ENCODE results near the gene JARID2.
A peak's percentile ranks its signal among the peaks of the same experiment; 100 is the strongest.

JARID2 gene

DNA sequence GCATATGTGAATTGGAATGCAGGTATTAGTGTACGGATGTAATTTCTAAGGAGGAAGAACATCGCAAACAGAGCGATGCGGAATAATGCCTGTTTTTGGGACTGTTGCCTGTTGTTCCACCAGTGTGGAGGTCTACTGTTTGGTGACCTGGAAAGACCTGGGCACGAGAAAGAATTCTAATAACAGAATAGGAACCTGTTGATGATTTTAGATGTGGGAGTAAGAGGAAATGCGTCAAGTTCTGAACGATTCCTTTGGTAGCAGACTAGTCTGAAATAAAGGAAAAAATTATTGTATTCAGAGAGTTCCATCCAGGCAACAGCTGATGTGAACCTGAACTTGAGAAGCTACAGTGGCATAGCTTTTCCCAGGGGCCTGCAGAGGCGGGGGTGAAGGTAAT, 224.9 kb downstream of the JARID2 start:
- no peak for DNase-seq (ENCODE audit: low spot score)

DNA sequence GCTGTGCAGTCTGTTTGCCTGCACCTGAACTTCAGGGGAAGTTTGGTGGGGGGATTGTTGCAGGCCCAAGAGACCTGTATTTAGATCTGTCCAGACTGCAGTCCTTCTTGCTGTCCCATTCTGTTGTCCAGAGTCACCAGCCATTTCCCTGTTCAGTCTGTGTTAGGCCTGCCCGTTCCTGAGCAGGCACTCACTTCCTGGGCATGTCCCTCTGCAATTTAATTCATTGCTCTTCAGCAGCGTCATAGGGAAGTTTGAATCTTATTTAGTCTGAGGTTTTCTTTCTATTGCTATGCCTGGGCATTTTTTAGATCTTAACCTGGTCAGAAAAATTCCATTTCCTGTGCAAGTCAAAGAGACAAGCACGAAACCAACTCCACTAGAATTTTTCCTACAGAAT, 226.8 kb downstream of the JARID2 start:
- no peak for DNase-seq (ENCODE audit: low spot score)

DNA sequence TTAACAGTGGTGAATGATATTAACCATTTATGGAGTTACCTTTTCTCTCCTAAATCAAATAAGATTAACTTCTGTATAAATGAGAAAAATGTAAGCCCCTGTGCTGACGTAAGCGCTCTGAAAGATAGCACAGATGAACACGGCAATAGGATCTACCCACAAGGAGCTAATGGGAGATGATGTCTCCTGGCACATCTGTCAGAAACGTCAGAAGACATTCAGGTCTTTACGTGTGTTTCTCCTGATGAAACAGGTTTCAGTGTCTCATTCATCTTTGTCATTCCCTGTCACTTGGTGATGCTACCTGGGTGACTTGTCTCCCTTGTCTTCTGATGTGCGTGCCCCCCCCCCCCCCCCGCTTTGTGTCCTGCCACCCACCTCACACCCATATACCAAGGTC, 227.3 kb downstream of the JARID2 start:
- DNase-seq (ENCODE audit: low spot score) = no peak

DNA sequence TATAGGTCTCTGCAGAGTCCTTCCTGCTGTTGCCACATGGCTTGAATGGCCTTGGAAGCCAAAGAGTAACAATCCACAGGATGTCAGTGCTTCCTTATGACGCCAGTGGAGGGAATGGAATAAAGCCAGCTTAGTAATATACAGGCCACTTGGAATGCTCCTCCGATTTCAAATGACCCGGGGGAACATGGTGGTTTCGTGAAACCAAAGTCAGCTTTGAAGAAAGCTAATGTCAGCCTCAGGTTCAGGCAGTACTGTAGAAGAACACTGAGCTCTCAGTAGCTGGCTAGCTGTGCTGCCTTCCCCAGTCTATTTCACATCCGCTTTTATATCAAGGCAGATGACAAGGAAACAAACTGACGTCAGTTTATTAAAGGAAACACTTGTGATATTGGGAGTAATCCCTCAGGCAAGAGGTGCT, 227.9 kb downstream of the JARID2 start:
- DNase-seq (ENCODE audit: low spot score) = no peak

DNA sequence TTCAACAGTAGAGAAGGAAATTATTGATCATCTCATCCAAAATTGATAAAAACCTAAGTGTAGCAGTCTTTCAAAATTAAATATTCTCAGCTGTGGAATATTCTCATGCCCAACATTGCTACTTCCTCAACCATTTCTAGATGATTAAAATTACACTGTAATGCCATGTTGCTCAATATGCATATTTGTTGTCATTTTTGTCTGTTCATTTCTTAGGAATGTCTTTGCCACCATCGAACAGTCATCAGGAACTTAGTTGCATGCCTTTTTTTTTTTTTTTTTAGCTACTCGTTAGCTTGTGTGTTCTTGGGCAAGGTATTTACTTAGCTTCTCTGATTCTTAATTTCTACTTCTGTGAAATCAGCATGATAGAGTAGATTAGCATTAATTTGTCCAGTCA, 228.3 kb downstream of the JARID2 start:
- no peak for DNase-seq (ENCODE audit: low spot score)

DNA sequence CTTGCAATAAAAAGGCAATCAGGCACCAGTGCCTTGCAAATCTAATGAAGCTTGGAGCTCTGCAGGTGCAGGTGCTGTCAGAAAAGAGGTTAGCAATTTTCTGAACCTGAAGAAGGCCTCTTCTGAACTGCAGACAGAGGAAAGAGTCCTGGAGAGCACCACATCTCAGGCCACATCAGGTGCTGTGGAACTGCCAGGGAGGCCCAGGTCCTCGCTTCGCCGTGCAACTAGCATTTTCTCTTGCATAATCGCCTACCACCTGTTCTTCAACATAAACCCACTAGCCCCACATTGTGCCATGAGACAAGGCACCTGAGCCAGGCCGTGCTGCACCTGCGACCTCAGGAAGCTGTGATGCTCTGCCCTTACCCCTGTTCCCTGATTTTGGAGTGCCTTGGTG, 229.4 kb downstream of the JARID2 start:
- DNase-seq (ENCODE audit: low spot score) = no peak

DNA sequence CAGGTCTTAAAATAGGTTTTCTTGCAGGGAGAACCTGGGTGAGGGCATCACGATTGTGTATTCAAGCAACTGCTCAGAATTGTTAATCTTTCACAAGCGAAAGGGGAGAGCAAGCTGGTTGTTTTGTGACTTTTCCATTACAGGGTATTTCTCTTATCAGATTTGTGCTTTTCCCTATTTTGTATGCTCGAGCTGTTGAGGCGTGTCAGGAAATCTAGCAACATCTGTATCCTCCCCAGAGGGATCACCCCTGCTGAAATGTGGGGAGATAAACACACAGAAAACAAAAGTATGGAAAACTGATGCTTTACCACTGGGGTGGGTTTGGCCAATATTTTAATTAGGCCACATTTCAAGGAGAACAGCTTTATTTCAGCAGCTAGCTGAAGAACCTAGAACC, 230.0 kb downstream of the JARID2 start:
- no peak for DNase-seq (ENCODE audit: low spot score)

DNA sequence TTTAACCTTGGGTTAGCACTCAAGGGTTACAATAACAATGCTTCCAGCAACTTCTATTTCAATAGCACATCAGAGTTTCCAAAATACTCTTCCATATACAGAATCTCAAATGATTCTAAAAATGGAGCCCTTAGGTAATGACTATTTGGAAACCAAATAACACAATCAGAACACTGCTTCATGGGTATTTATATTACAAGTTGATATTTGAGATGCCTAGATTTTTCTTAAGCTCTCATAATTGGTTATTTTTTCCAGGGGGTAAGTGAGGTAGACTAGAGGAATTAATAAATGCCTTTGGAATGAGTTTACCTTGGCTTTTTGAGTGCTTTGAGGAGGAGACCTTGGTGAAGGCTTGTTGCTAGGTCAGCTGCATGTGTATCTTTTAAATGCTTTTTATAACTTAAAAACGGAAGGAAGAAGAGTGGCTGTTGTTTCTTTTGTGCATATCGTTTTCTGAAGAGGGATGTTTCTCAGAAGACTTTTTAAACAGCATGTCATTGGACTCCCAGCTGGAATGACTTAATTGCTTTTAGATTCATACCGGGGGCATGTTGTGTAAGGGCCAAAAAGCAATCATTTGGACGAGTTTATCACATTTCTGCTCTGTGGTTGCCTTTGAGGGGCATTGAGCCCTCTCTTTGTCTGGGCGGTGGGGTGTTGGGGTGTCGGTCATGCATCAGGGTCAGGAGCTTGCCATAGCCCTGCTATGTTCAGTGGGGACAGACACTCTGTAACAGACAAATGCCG, 230.9 kb downstream of the JARID2 start:
- no peak for DNase-seq (ENCODE audit: low spot score)

DNA sequence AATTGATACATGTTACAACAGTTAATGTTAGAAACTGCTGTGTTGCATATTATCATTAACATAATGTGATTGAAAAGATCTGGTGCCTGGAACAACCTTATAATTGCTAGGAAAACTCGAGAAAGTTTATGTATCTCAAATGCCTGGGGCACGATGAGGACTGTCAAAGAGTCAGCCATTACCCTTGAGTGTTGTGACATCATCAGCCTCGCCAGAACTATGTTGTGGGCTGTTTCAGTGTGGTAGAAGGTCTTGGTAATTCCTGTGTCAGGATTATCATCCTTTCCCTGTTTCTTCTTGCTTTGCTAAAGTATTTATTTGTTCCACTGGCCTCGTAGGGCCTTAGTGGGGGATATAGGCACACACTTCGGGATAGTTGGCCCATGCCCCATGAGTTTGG, 231.9 kb downstream of the JARID2 start:
- no peak for DNase-seq (ENCODE audit: low spot score)

DNA sequence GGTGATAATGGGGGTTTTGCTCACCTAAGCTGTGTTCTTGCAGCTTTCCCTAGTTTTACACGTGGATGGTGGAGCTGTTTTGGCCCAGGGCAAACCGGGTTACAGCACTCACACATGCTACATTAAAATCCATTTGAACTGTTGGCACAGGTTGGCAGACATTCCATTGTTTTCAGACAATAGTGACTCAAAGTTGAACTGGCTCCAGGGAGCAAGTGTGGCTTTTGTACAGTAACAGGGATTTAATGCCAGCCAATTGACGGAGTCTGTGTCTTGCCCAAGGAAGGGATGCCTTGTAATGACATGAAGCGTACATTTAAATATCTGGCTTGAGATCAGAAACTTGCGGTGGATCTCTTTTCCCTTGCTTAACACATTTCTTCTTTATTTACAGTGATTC, 233.9 kb downstream of the JARID2 start:
- no peak for DNase-seq (ENCODE audit: low spot score)

DNA sequence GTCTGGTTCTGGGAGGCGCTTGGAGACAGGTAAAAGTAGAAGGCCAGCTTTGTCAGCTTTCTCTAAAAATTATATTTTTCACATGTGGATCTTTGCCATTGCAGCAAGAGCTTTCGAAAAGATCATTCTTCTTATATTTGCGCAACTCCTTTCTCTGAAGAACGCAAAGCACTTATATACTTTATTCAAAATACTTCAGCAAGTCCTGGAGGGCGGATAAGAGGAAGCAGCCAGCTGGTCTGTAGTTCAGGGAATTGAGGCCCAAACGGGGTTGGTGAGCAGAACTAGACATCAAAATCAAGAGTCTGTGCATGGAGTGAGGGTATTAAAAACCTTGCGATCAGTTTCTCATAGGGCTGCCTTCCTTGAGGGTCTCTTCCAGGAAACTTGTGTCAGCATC, 234.7 kb downstream of the JARID2 start:
- DNase-seq (ENCODE audit: low spot score) = no peak

DNA sequence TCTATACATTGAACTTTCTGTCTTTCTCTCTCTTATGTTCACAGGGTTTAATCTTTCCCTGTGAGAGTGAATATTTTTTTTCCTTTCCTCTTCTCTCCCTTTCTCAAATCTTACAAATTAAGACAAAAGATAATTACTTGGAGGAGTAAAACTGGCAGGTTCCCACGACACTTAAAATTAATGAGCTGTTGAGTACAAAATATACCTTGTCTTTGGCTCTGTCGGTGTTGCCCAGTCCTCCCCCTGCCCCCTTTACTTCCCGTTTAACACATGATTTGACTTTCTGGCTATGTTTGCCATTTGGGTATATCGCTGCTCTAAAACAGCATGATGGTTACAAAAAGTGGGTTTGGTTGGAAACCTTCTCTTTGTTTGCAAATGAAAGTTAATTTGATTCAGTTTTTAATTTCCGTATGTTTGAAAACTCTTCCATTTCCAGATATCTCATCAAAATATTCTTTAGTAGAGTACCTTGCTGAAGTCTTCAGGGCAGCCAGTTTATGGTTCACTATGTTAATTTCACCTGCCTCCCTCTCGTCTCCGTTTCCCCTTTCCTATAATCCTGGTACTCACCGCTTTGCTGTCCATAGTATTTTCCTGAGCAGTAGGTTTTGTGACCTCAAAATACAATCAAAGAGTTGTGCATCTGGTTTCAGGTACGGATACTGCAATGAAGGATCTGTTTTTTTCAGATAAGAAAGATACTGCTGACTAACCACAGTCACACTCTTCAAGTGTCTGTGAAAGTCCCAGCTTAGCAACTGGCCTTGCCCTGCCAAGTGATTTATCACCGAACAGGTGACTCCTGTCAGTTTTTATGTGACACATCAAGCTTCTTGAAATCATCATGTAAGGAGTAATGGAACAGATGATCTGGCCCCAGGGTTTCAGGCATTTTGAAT, 235.8 kb downstream of the JARID2 start:
- DNase-seq (ENCODE audit: low spot score) = peak; percentile 4

DNA sequence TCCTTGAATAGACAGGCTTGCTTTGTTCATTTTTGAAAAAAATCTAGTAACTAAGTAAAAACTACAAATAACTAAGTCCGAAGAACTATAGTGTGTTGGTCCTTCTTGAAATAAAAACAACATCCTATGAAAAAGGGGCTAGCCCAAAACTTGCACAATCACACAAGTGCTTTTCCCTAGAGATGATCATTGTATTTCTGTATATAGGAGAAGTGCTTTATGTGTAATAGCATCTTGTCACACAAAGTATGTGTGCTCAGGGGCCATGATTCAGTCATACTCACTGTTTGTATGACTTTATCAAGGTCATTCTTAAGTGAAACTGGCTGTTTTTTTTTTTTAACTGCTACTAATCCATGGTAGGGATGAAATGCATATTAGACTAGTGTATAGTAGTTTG, 237.2 kb downstream of the JARID2 start:
- DNase-seq (ENCODE audit: low spot score) = no peak

DNA sequence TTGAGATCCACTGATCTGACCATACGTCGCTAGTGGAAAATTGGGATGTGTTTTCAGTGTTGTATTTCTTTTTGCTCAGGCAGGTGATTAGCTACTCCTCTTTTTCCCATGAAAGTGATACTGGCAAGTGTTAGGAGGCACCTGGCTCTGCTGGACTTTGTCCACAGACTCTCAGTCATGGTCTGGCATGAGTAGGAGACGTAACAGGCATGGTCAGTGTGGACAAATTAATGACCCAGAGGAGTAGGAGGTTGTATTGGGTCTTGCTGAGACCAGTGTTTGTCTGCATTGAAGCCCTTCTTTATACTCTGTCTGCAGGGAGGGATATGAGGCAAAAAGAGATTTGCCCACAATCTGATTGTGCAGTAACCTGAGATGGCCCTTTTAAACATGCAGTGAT, 238.3 kb downstream of the JARID2 start:
- no peak for DNase-seq (ENCODE audit: low spot score)

DNA sequence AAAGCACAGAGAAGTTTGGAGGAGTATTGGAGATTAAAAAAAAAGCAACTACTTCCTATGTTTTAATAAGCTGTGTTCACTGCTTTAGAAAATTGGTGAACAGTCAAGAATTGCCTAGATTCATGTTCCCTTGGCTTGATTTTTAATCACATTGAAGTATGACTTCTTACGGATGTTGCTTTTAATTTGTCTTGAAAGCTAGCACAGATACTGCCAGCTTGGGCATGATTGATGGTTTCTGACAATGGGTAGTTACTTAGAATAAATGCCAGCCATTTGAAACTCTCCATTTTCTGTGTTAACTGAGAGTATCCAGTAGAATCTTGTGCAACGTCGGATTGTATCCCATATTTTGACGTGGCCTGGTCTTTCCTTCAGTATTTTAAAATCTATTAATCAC, 239.0 kb downstream of the JARID2 start:
- no peak for DNase-seq (ENCODE audit: low spot score)

DNA sequence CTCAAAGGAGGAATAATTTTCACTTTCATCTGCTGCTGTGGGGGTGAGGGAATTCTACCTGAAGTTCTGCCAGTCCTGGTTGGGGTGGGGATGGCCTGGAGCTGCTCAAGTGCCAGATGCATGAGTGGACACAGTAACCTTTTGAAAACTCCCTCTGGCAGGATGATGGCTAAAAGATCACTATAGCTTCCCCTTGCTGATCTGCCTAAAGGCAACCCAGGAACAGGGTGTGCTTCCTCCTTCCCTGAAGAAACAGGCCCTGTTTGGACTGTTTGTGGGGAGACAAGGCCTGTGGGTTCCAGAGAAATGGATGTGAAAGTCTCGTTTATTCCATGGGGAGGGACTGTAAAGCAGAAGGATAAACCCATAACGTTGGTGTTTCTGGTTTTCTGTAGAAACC, 240.1 kb downstream of the JARID2 start:
- no peak for DNase-seq (ENCODE audit: low spot score)

DNA sequence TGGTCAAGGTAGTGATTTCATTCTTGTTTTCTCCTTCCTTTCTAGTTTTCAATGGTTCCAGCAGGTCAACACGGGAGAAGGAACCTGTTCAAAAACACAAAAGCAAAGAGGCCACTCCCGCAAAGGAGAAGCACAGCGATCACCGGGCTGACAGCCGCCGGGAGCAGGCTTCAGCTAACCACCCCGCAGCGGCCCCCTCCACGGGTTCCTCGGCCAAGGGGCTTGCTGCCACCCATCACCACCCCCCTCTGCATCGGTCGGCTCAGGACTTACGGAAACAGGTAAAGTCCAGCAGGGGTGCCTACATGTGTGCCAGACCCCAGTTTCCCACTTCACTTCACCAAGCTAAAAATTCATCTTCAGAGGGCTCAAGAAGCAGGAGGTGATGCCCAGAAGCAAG, 241.4 kb downstream of the JARID2 start:
- DNase-seq (ENCODE audit: low spot score) = no peak

DNA sequence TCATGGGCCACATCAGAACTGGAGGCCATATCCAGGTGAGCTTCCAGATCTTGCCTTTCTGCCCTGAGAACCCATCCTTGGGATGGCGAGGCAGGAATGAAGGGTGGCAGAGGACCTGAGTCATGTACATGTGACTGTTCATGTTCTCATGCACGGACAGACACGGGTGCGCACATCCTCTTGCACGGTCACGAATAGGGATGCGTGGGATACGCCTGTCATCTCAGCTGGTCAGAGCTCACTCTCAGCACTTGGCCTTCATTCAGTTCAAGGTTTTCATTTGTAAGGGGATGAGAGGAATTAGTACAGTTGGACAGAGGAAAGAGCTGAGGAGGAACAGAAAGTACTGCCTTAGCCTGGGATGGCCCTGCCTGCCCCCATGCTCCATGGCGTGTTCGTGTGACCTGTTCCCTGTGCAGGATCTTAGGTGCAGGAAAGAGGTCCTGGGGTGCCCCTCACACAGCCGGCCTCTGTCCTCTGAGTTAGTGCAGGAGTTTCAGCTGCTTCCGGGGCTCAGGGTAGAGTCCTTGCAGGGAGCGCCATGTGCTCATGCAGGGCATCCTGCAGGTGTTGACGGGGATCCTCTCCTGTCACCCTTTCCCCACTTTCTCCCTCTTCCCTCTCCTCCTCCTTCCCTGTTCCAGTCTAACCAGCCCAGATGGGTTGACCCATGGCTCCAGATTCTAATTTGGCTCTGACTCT, 243.5 kb downstream of the JARID2 start:
- no peak for DNase-seq (ENCODE audit: low spot score)

DNA sequence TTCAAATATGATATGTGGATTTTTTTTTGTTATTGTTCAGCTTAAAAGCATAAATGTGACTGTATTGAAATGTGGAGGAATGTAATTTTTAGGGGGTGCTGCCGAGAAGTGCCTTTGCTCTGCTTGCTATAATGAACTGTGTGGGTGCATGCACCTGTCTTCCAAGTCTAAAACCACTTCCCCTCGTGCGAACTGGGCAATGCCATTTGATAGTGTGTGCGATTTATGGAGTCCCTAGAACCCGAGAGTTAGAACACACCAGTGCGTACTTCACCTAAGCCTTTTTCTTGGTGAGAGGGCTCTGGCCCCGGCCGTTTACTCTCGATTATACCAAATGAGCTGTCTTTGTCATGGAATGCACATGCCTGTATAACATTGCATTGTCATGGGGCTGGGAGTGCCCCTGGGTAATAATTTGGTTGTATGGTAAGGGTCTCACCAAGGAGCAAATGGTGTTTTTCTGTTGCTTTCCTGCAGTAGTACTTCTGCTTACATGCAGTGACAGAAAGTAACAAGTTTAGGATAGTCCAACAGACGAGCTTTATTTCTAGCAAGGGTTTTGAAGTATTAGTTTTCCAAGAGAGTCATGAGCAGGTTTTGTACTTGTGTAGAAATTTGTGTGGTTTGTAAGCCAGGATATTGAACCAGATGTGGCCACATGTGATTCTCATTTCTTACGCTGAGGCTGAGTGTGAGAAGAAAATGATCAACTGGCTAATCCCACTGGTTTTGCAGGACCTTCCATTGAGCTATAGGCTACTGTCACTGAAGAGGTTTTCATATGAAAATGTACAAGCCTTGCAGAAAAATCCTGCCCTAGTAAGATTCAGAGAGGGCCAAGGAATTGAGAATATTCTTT, 244.6 kb downstream of the JARID2 start:
- DNase-seq (ENCODE audit: low spot score) = no peak

DNA sequence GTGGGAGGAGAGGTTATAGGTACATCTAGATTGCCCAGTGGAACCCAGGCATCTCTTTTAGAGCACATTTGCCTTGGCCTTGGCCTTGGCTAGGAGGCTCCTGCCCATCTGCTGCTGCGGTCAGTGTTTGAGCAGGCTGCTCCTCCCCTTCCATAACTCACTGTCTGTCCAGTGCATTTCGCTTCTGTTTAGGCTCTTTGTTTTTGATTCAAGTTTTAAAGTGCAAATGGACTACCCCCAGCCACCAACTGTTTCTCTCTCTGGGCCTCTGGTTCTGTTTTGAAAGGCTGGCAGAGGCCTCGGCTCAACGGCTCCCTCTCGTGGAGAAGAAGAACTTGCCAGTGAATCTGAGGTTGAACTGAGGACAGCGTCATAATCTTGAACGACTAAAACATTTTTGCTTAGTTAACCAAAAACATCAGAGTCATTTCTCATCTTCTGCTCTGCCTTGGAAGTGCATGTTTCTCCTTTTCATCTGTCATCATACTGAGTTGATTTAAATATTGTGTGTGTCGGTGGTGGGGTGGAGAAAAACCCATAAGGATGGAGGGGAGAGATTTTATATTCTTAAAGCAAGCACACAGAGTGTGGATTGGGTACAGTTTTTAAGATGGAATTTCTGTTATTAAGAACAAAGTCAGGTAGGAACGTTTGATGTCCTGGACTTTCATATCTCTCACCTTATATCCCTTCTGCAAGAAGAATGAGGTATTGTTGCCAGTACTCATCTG, 245.6 kb downstream of the JARID2 start:
- peak; percentile 65 for DNase-seq (ENCODE audit: low spot score)

DNA sequence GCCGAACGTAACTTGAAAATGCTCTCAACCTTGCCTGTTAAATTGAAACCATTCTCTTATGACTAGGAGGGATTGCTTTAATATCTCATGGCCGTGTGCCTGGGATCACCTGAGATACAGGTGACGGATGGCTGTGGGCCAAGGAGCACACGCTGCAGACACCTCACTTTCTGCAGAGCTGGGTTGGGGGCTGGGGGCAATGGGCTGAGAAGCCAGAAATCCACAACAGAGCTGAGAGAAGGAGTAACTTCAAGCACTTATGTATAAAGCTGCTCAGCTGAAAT, 246.1 kb downstream of the JARID2 start:
- no peak for DNase-seq (ENCODE audit: low spot score)

Measured in CD4-positive, alpha-beta T cell treated with Interleukin-2 at 100 ng/mL for 4 hours (primary cell).